Right lobe of liver (tissue), 4 donors: ENCODE results near the gene WNT4.

ENCODE experiments used
- CTCF ChIP-seq, 4 donors: fragments of 200-600 bp in 3 of 4; fragments of 450-650 bp in 1 of 4; IDR thresholded peaks; one replicate each; pipeline versions ENCODE4 v1.5.1 to v1.8.0; 2016 to 2022; ENCODE audit warnings: antibody characterized with exemption in 4 of 4, mild to moderate bottlenecking in 2 of 4
- POLR2A ChIP-seq: fragments of 450-650 bp; IDR thresholded peaks from one replicate; pipeline ENCODE4 v1.6.1; 2017; ENCODE audit warnings: antibody characterized with exemption, mild to moderate bottlenecking
- donor health status: DM: no; HTN: no; CAD: no.
- donor health status: DM: no; HTN: no; CAD: no.
- donor health status: DM: no; HTN: yes; CAD: no.

GRCh38 chr1:22169816-22170215 lies 26.9 kb upstream of the WNT4 start:
- TF ChIP-seq CTCF (IDR thresholded peaks at IDR 0.05) (no peak), POLR2A (no peak)
